K562 (cell line): ENCODE measurements around the gene LACC1. TPM values are rescaled to one million over a fixed set of nuclear protein-coding genes. Genes with fewer than 3 reads are reported as not detected.

ENCODE experiments used
- polyA plus RNA-seq, 8 experiments: library from polyadenylated mRNA; depleted of rRNA in 4 of 8; stranded (reverse) in 5 of 8; unstranded in 3 of 8; fragments of >200 nt; fragmentation: Nextera tagmentation in 2 of 8; fragmentation: Illumina TruSeq in 1 of 8; extraction: Ambion mirVana in 2 of 8; extraction: Trizol in 1 of 8; gene quantifications; 2 replicates each; pipeline versions ENCODE4 v1.2.1 to v1.2.3, GENCODE V29; 2011 to 2014; ENCODE audit warnings: inconsistent platforms in 1 of 8, missing spikeins in 1 of 8
- total RNA-seq, 7 experiments: library from RNA; depleted of rRNA in 6 of 7; stranded (reverse); fragments of >200 nt in 6 of 7; fragmentation: Illumina TruSeq in 2 of 7; extraction: Trizol in 2 of 7; gene quantifications; 2 replicates each; pipeline versions ENCODE4 v1.2.1 to v1.2.3, GENCODE V29; 2011 to 2021; ENCODE audit warnings: low replicate concordance in 1 of 7
- TF ChIP-seq, protein P1 (sequence below), 2 experiments: fragments of 450-650 bp; formaldehyde crosslinking in 1 of 2; IDR thresholded peaks; 2 replicates each; pipeline versions ENCODE4 v1.4.0 to v1.6.1; 2014 to 2020; ENCODE audit warnings: mild to moderate bottlenecking in 2 of 2, borderline replicate concordance in 1 of 2, low read depth in 1 of 2
- TF ChIP-seq, protein P2 (sequence below): fragments of 450-650 bp; formaldehyde crosslinking; IDR thresholded peaks from 2 replicates; pipeline ENCODE4 v1.4.0; 2020; ENCODE audit warnings: mild to moderate bottlenecking, moderate library complexity

The LACC1 gene
- total and polyA plus RNA-seq, 9 of the 15 experiments (the other 6 are each of a cell fraction or from before 2014, with no cell fraction given) = 0.24 TPM; not detected in 8

GRCh38 chr13:43905435-43906031, 25.8 kb downstream of the LACC1 start (continued):
- TF ChIP-seq, protein P1, sequence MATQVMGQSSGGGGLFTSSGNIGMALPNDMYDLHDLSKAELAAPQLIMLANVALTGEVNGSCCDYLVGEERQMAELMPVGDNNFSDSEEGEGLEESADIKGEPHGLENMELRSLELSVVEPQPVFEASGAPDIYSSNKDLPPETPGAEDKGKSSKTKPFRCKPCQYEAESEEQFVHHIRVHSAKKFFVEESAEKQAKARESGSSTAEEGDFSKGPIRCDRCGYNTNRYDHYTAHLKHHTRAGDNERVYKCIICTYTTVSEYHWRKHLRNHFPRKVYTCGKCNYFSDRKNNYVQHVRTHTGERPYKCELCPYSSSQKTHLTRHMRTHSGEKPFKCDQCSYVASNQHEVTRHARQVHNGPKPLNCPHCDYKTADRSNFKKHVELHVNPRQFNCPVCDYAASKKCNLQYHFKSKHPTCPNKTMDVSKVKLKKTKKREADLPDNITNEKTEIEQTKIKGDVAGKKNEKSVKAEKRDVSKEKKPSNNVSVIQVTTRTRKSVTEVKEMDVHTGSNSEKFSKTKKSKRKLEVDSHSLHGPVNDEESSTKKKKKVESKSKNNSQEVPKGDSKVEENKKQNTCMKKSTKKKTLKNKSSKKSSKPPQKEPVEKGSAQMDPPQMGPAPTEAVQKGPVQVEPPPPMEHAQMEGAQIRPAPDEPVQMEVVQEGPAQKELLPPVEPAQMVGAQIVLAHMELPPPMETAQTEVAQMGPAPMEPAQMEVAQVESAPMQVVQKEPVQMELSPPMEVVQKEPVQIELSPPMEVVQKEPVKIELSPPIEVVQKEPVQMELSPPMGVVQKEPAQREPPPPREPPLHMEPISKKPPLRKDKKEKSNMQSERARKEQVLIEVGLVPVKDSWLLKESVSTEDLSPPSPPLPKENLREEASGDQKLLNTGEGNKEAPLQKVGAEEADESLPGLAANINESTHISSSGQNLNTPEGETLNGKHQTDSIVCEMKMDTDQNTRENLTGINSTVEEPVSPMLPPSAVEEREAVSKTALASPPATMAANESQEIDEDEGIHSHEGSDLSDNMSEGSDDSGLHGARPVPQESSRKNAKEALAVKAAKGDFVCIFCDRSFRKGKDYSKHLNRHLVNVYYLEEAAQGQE (IDR thresholded peaks at IDR 0.05; ENCODE audit: borderline replicate concordance) = peak; percentile 47; the same call in 1 of the 2 replicates
- TF ChIP-seq, protein P1 (CRISPR knock-in tag; IDR thresholded peaks at IDR 0.05; ENCODE audit: low read depth) = no peak
- TF ChIP-seq, protein P2, sequence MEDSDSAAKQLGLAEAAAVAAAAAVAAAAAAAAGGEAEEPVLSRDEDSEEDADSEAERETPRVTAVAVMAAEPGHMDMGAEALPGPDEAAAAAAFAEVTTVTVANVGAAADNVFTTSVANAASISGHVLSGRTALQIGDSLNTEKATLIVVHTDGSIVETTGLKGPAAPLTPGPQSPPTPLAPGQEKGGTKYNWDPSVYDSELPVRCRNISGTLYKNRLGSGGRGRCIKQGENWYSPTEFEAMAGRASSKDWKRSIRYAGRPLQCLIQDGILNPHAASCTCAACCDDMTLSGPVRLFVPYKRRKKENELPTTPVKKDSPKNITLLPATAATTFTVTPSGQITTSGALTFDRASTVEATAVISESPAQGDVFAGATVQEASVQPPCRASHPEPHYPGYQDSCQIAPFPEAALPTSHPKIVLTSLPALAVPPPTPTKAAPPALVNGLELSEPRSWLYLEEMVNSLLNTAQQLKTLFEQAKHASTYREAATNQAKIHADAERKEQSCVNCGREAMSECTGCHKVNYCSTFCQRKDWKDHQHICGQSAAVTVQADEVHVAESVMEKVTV (CRISPR knock-in tag) = peak; percentile 57
